ENCODE results near the gene PSPH. TPM values are rescaled to one million over a fixed set of nuclear protein-coding genes. Genes with fewer than 3 reads are reported as not detected.

The PSPH gene
- total RNA-seq, 1 experiment from 2014 or later: 59.0 TPM

GRCh38 chr7:55969391-55969790, 81.9 kb downstream of the PSPH start:
- POLR2A ChIA-PET (ENCODE audit: low non-redundant PET): no interaction called here
- H3K27me3 ChIP-seq (replicated peaks; ENCODE audit: insufficient read depth, low read depth, low read length, poor library complexity): no peaks in the 10 kb centered on the region
- no peaks in the 10 kb centered on the region for H3K9me3 ChIP-seq (ENCODE audit: low read depth, low read length, poor library complexity, severe bottlenecking)
- no TSS peak for BruUV-seq (replicated peaks)
- DNase-seq (ENCODE audit: low spot score): no peak
- intact Hi-C loops (cut with micrococcal nuclease; ENCODE audit: unreplicated experiment): no loop called here
- no peak overlapping the region for H3K27ac ChIP-seq (ENCODE audit: low read depth, low read length, poor library complexity, severe bottlenecking)
- CTCF ChIA-PET: no interaction called here
- H3K4me1 ChIP-seq (ENCODE audit: insufficient read depth, low read length, poor library complexity, severe bottlenecking): no peaks in the 10 kb centered on the region
- TF ChIP-seq, protein P1, sequence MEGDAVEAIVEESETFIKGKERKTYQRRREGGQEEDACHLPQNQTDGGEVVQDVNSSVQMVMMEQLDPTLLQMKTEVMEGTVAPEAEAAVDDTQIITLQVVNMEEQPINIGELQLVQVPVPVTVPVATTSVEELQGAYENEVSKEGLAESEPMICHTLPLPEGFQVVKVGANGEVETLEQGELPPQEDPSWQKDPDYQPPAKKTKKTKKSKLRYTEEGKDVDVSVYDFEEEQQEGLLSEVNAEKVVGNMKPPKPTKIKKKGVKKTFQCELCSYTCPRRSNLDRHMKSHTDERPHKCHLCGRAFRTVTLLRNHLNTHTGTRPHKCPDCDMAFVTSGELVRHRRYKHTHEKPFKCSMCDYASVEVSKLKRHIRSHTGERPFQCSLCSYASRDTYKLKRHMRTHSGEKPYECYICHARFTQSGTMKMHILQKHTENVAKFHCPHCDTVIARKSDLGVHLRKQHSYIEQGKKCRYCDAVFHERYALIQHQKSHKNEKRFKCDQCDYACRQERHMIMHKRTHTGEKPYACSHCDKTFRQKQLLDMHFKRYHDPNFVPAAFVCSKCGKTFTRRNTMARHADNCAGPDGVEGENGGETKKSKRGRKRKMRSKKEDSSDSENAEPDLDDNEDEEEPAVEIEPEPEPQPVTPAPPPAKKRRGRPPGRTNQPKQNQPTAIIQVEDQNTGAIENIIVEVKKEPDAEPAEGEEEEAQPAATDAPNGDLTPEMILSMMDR (conservative IDR thresholded peaks at IDR 0.05; ENCODE audit: low read depth, low read length): no peak
- no peak for TF ChIP-seq EZH2 (IDR thresholded peaks at IDR 0.05; ENCODE audit: borderline replicate concordance, low read depth, low read length, poor library complexity, severe bottlenecking)
- H3K4me3 ChIP-seq (ENCODE audit: low read depth, low read length, poor library complexity, severe bottlenecking): no peak overlapping the region
- peaks cover 16% of the 10 kb centered on the region for H3K36me3 ChIP-seq (ENCODE audit: insufficient read depth, low read length, poor library complexity, severe bottlenecking)

- POLR2A ChIA-PET (ENCODE audit: low non-redundant PET): interaction anchor here (0.6 kb wide), 2 partner anchors 111 to 120 kb away, joined by 3 to 4 read pairs; no protein-coding TSS in a partner anchor
- DNase-seq (ENCODE audit: low spot score): peak; percentile 9
Measured at GRCh38 chr7:55966851-55967250, 84.4 kb downstream of the PSPH start.

DNA sequence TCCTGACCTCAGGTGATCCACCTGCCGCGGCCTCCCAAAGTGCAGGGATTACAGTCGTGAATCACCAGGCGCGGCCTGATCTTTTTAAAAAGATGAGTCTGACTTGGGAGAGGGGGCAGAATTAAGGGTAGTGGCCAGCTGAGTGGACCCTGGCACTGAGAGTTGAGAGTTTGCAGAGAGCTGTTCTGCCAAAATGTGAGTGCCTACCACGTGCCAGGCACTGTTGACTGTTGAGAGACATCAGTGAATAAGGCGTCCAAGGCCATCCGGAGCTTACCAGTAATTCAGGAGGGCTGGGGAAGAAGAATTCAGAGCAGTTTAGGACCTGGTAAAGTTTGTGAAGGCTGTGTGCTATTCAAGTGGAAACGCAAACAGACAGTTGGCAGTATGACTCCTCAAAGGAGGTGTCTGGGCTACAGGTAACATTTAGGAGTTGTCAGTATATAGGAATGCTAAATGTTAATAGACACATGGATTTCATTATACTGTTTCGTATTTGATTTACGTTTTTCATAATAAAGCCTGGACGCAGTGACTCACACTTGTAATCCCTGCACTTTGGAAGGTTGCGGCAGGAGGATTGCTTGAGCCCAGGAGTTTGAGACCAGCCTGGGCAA, 85.3 kb downstream of the PSPH start:
- Histone ChIP-seq H3K36me3 (ENCODE audit: insufficient read depth, low read length, poor library complexity, severe bottlenecking) (peaks cover 16% of the 10 kb centered on the region), H3K9me3 (ENCODE audit: low read depth, low read length, poor library complexity, severe bottlenecking) (no peaks in the 10 kb centered on the region), H3K4me3 (ENCODE audit: low read depth, low read length, poor library complexity, severe bottlenecking) (peak overlapping the region; percentile 96), H3K27me3 (replicated peaks; ENCODE audit: insufficient read depth, low read depth, low read length, poor library complexity) (no peaks in the 10 kb centered on the region), H3K27ac (ENCODE audit: low read depth, low read length, poor library complexity, severe bottlenecking) (peak overlapping the region; percentile 14), H3K4me1 (ENCODE audit: insufficient read depth, low read length, poor library complexity, severe bottlenecking) (peaks cover 5% of the 10 kb centered on the region)
- CTCF ChIA-PET: no interaction called here
- POLR2A ChIA-PET (ENCODE audit: low non-redundant PET): interaction anchor here (0.6 kb wide), 2 partner anchors 112 to 121 kb away, joined by 3 to 4 read pairs; no protein-coding TSS in a partner anchor
- TF ChIP-seq EZH2 (IDR thresholded peaks at IDR 0.05; ENCODE audit: borderline replicate concordance, low read depth, low read length, poor library complexity, severe bottlenecking): no peak
- TF ChIP-seq, protein P1 (conservative IDR thresholded peaks at IDR 0.05; ENCODE audit: low read depth, low read length): no peak
- intact Hi-C loops (cut with micrococcal nuclease; ENCODE audit: unreplicated experiment): loop anchor here (2.0 kb wide), 1 partner anchor 325 kb away; no protein-coding TSS in a partner anchor
- BruUV-seq (replicated peaks): no TSS peak
- peak; percentile 12 for DNase-seq (ENCODE audit: low spot score)

More at GRCh38 chr7:55966851-55967250, 84.4 kb downstream of the PSPH start:
- H3K27me3 ChIP-seq (replicated peaks; ENCODE audit: insufficient read depth, low read depth, low read length, poor library complexity): no peaks in the 10 kb centered on the region
- intact Hi-C loops (cut with micrococcal nuclease; ENCODE audit: unreplicated experiment): no loop called here
- peaks cover 16% of the 10 kb centered on the region for H3K36me3 ChIP-seq (ENCODE audit: insufficient read depth, low read length, poor library complexity, severe bottlenecking)
- H3K4me1 ChIP-seq (ENCODE audit: insufficient read depth, low read length, poor library complexity, severe bottlenecking): peaks cover 5% of the 10 kb centered on the region
- BruUV-seq (replicated peaks): no TSS peak
- peak overlapping the region; percentile 23 for H3K27ac ChIP-seq (ENCODE audit: low read depth, low read length, poor library complexity, severe bottlenecking)
- TF ChIP-seq EZH2 (IDR thresholded peaks at IDR 0.05; ENCODE audit: borderline replicate concordance, low read depth, low read length, poor library complexity, severe bottlenecking): no peak
- TF ChIP-seq, protein P1 (conservative IDR thresholded peaks at IDR 0.05; ENCODE audit: low read depth, low read length): no peak
- CTCF ChIA-PET: no interaction called here
- no peak overlapping the region for H3K4me3 ChIP-seq (ENCODE audit: low read depth, low read length, poor library complexity, severe bottlenecking)
- H3K9me3 ChIP-seq (ENCODE audit: low read depth, low read length, poor library complexity, severe bottlenecking): no peaks in the 10 kb centered on the region
